Stomach smooth muscle (tissue), 2 donors: Measurements from ENCODE around the gene OSBP.
"Not testable (repeated sequence)": the region's sequence is repeated elsewhere in the genome, so short reads cannot be mapped to it uniquely, and the experiment has no call there.

Experiments used
- H3K27ac ChIP-seq: one replicate; pipeline ENCODE4 v1.7.0; 2013; ENCODE audit warnings: mild to moderate bottlenecking, low read length, inconsistent platforms
- H3K27me3 ChIP-seq, 2 donors: one replicate each; pipeline ENCODE4 v1.7.0; 2013; ENCODE audit warnings: low read length in 2 of 2; ENCODE audit not compliant: insufficient read depth in 2 of 2, control insufficient read depth in 1 of 2
- H3K36me3 ChIP-seq, 2 donors: one replicate each; pipeline ENCODE4 v1.7.0; 2013; ENCODE audit warnings: low read length in 2 of 2; ENCODE audit not compliant: control insufficient read depth in 2 of 2, insufficient read depth in 2 of 2
- H3K4me1 ChIP-seq: one replicate; pipeline ENCODE4 v1.7.0; 2013; ENCODE audit warnings: low read length; ENCODE audit not compliant: control insufficient read depth, insufficient read depth
- H3K4me3 ChIP-seq, 2 donors: one replicate each; pipeline ENCODE4 v1.7.0; 2013; ENCODE audit warnings: low read length in 2 of 2
- H3K9ac ChIP-seq, 2 donors: one replicate each; pipeline ENCODE4 v1.7.0; 2013; ENCODE audit warnings: low read length in 2 of 2, mild to moderate bottlenecking in 1 of 2
- H3K9me3 ChIP-seq, 2 donors: one replicate each; pipeline ENCODE4 v1.7.0; 2013; ENCODE audit warnings: low read length in 2 of 2; ENCODE audit not compliant: control insufficient read depth in 2 of 2
- donor health status: healthy.
- donor health status: Pancreatic carcinoma.

OSBP gene

GRCh38 chr11:59553323-59553722 is 62.3 kb downstream of the OSBP start:
- Histone ChIP-seq H3K27me3 (no peaks in the 10 kb centered on the region), H3K36me3 (no peaks in the 10 kb centered on the region), H3K4me1 (peaks cover 6% of the 10 kb centered on the region), H3K9me3 (no peaks in the 10 kb centered on the region), H3K4me3 (no peak overlapping the region), H3K27ac (no peak overlapping the region), H3K9ac (no peak overlapping the region)

- peaks cover 6% of the 10 kb centered on the region for H3K4me1 ChIP-seq
Observed at GRCh38 chr11:59552844-59553243, 62.7 kb downstream of the OSBP start.

GRCh38 chr11:59551659-59552521 is 63.7 kb downstream of the OSBP start:
- Histone ChIP-seq H3K4me3 (peak overlapping the region; percentile 80 to 86), H3K27ac (peak overlapping the region; percentile 82), H3K9ac (peak overlapping the region; percentile 66 to 74), H3K27me3 (no peaks in the 10 kb centered on the region), H3K9me3 (no peaks in the 10 kb centered on the region), H3K4me1 (peaks cover 6% of the 10 kb centered on the region), H3K36me3 (no peaks in the 10 kb centered on the region)

More at GRCh38 chr11:59552844-59553243, 62.7 kb downstream of the OSBP start:
- Histone ChIP-seq H3K27me3 (no peaks in the 10 kb centered on the region), H3K4me3 (no peak overlapping the region), H3K27ac (no peak overlapping the region), H3K9ac (no peak overlapping the region), H3K9me3 (no peaks in the 10 kb centered on the region), H3K36me3 (no peaks in the 10 kb centered on the region)

DNA sequence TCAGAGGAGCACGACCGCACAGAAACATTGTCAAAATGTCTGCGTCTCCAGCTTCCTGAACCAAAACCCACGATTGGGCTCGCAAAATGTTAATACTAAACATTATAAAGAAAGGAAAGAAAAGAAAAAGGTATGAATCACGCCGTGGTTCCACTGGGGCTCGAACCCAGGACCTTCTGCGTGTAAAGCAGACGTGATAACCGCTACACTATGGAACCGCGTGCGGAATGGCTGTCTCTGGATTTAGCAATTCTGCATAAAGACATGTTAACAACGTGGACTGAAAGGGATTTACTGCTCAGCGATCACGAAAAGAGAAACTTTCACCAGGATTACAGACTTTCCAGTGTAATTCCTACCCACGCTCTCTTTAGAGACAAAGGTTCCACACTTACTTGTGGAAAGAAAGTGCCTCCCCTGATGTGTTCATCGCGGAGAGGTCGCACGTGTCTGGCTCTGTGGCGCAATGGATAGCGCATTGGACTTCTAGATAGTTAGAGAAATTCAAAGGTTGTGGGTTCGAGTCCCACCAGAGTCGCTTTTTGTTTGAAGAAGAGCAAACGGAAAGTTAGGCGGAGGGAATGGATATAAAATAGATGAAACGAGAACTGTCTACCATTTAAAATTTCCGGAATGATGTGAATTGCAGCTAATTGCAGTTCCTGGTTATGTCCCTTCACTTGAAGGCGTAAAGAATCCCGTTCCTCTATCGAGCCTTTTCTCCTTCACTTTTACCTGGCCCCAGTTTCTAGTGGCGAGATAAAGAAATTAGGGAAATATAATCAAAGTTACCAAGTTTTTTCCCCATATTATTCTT is 64.5 kb downstream of the OSBP start:
- H3K27ac ChIP-seq, result peak overlapping the region; percentile 82
- H3K36me3 ChIP-seq, result no peaks in the 10 kb centered on the region
- H3K9me3 ChIP-seq, result no peaks in the 10 kb centered on the region
- peak overlapping the region; percentile 80 to 86 for H3K4me3 ChIP-seq
- H3K27me3 ChIP-seq, result no peaks in the 10 kb centered on the region
- H3K4me1 ChIP-seq, result peaks cover 2% of the 10 kb centered on the region
- H3K9ac ChIP-seq, result peak overlapping the region; percentile 66 to 74

DNA sequence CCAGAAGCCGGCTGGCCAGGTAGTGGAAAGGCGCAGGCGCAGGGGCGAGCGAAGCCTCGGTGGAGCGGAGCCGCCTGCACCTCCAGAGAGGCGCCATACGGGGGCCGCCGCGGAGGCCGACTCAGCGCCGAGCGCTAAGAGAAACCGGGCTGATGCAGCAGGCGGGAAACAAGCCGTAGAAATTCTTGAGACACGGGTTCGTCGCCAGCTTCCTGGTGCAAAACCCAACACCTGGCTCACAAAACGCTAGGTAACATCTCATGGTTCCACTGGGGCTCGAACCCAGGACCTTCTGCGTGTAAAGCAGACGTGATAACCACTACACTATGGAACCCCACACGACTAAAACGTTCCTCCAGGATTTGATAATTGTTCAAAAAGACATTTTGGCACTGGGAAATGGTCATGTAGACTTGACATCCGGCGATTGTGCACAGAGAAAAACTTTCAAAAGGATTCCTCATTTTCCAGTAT is 65.2 kb downstream of the OSBP start:
- H3K27me3 ChIP-seq, result no peaks in the 10 kb centered on the region
- peak overlapping the region; percentile 80 to 86 for H3K4me3 ChIP-seq
- H3K9ac ChIP-seq, result peak overlapping the region; percentile 66 to 74
- no peaks in the 10 kb centered on the region for H3K4me1 ChIP-seq
- H3K9me3 ChIP-seq, result no peaks in the 10 kb centered on the region
- no peaks in the 10 kb centered on the region for H3K36me3 ChIP-seq
- H3K27ac ChIP-seq, result peak overlapping the region; percentile 82

- no peaks in the 10 kb centered on the region for H3K9me3 ChIP-seq
- no peaks in the 10 kb centered on the region for H3K4me1 ChIP-seq
- H3K27ac ChIP-seq, result no peak overlapping the region
- no peaks in the 10 kb centered on the region for H3K36me3 ChIP-seq
- no peak overlapping the region for H3K9ac ChIP-seq
- H3K27me3 ChIP-seq, result no peaks in the 10 kb centered on the region
- H3K4me3 ChIP-seq, result no peak overlapping the region
Observed at GRCh38 chr11:59548309-59548656, 67.3 kb downstream of the OSBP start.

DNA sequence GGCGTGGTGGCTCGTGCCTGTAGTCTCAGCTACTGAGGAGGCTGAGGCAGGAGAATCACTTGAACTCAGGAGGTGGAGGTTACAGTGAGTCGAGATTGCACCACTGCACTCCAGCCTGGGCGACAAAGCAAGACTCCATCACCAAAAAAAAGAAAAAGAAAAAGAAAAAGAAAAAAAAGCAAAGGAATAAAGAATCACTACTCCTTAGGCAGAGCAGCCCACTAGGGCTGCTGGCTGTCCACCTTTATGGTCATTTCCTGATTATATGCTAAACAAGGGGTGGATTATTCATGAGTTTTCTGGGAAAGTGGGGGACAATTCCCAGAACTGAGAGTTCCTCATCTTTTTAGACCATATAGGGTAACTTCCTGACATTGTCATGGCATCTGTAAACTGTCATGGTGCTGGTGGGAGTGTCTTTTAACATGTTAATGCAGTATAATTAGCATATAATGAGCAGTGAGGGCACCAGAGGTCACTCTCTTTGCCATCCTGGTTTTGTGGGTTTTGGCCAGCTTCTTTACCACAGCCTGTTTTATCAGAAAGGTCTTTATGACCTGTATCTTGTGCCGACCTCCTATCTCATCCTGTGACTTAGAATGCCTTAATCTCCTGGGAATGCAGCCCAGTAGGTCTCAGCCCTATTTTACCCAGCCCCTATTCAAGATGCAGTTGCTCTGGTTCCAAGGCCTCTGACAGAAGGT is 67.8 kb downstream of the OSBP start:
- H3K9me3 ChIP-seq, H3K27ac ChIP-seq, H3K4me3 ChIP-seq, H3K9ac ChIP-seq, H3K36me3 ChIP-seq, H3K4me1 ChIP-seq, H3K27me3 ChIP-seq: not testable (repeated sequence)

- no peaks in the 10 kb centered on the region for H3K36me3 ChIP-seq
- no peak overlapping the region for H3K27ac ChIP-seq
- H3K4me1 ChIP-seq, result no peaks in the 10 kb centered on the region
- no peaks in the 10 kb centered on the region for H3K9me3 ChIP-seq
- H3K27me3 ChIP-seq, result no peaks in the 10 kb centered on the region
- no peak overlapping the region for H3K4me3 ChIP-seq
- H3K9ac ChIP-seq, result no peak overlapping the region
Observed at GRCh38 chr11:59545179-59546020, 70.2 kb downstream of the OSBP start.

DNA sequence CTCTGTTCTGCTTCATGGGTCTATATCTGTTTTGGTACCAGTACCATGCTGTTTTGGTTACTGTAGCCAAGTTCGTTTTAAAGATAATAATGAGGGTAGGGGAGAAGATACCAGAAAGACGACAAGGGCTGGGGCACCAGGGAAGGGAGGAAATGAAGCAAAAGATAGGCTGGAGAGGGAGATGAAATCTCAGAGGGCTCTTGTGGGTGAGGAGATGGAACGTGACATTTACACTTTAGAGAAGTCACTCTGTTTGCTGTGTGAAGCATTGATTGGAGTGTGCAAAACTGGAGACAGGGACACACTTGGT is 70.8 kb downstream of the OSBP start:
- H3K4me3 ChIP-seq, result no peak overlapping the region
- no peaks in the 10 kb centered on the region for H3K9me3 ChIP-seq
- no peak overlapping the region for H3K27ac ChIP-seq
- H3K9ac ChIP-seq, result no peak overlapping the region
- H3K36me3 ChIP-seq, result no peaks in the 10 kb centered on the region
- no peaks in the 10 kb centered on the region for H3K4me1 ChIP-seq
- H3K27me3 ChIP-seq, result no peaks in the 10 kb centered on the region

GRCh38 chr11:59543713-59544112 is 71.9 kb downstream of the OSBP start:
- not testable (repeated sequence) for H3K27me3 ChIP-seq, H3K4me3 ChIP-seq, H3K4me1 ChIP-seq, H3K9me3 ChIP-seq, H3K36me3 ChIP-seq, H3K9ac ChIP-seq, H3K27ac ChIP-seq
